Measurements from ENCODE around the gene PSPH.
"Not testable (repeated sequence)": the region's sequence is repeated elsewhere in the genome, so short reads cannot be mapped to it uniquely, and the experiment has no call there.

Gene PSPH

GRCh38 chr7:56033671-56034432, 17.4 kb downstream of the PSPH start:
- ATAC-seq, result peak; percentile 94
- no peaks in the 10 kb centered on the region for H3K27me3 Mint-ChIP-seq
- H3K9me3 Mint-ChIP-seq, result no peaks in the 10 kb centered on the region
- H3K4me1 Mint-ChIP-seq, result no peaks in the 10 kb centered on the region
- peak overlapping the region; percentile 28 for H3K27ac Mint-ChIP-seq
- H3K36me3 Mint-ChIP-seq, result peaks cover 18% of the 10 kb centered on the region
- peak overlapping the region; percentile 73 for H3K4me3 Mint-ChIP-seq

DNA sequence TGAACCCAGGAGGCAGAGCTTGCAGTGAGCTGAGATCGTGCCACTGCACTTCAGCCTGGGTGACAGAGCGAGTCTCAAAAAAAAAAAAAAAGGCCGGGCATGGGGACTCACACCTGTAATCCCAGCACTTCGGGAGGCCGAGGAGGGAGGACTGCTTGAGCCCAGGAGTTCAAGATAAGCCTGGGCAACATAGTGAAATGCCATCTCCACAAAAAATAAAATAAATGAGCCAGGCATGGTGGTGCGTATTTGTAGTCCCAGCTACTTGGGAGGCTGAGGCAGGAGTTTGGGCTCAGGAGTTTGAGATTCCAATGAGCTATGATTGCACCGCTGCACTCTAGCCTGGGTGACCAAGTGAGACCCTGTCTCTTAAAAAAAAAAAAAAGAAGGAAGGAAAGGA, 18.7 kb downstream of the PSPH start:
- H3K4me3 Mint-ChIP-seq, H3K4me1 Mint-ChIP-seq, H3K27ac Mint-ChIP-seq, ATAC-seq, H3K9me3 Mint-ChIP-seq, H3K27me3 Mint-ChIP-seq: not testable (repeated sequence)
- peaks cover 22% of the 10 kb centered on the region for H3K36me3 Mint-ChIP-seq

- not testable (repeated sequence) for ATAC-seq, H3K9me3 Mint-ChIP-seq, H3K27ac Mint-ChIP-seq
These were observed 19.7 kb downstream of the PSPH start for GRCh38 chr7:56031556-56031955.

GRCh38 chr7:56030340-56030739, 20.9 kb downstream of the PSPH start:
- ATAC-seq, result no peak
- Mint-ChIP-seq H3K27ac (no peak overlapping the region), H3K27me3 (no peaks in the 10 kb centered on the region), H3K9me3 (no peaks in the 10 kb centered on the region), H3K36me3 (peaks cover 39% of the 10 kb centered on the region), H3K4me3 (no peak overlapping the region), H3K4me1 (no peaks in the 10 kb centered on the region)

More at GRCh38 chr7:56031556-56031955, 19.7 kb downstream of the PSPH start:
- H3K36me3 Mint-ChIP-seq, result peaks cover 31% of the 10 kb centered on the region
- H3K4me3 Mint-ChIP-seq, H3K4me1 Mint-ChIP-seq, H3K27me3 Mint-ChIP-seq: not testable (repeated sequence)

GRCh38 chr7:56028942-56029630, 22.2 kb downstream of the PSPH start:
- Mint-ChIP-seq H3K4me1 (no peaks in the 10 kb centered on the region), H3K27me3 (no peaks in the 10 kb centered on the region), H3K27ac (no peak overlapping the region), H3K36me3 (peaks cover 45% of the 10 kb centered on the region), H3K9me3 (no peaks in the 10 kb centered on the region), H3K4me3 (no peak overlapping the region)
- no peak for ATAC-seq

- Mint-ChIP-seq H3K27ac (no peak overlapping the region), H3K9me3 (no peaks in the 10 kb centered on the region), H3K27me3 (no peaks in the 10 kb centered on the region), H3K36me3 (peaks cover 52% of the 10 kb centered on the region), H3K4me3 (no peak overlapping the region), H3K4me1 (no peaks in the 10 kb centered on the region)
- ATAC-seq, result no peak
These were observed 24.7 kb downstream of the PSPH start for GRCh38 chr7:56026538-56026937.

GRCh38 chr7:56023500-56023899, 27.7 kb downstream of the PSPH start:
- Mint-ChIP-seq H3K27ac (no peak overlapping the region), H3K36me3 (peaks cover 54% of the 10 kb centered on the region), H3K4me3 (no peak overlapping the region), H3K27me3 (no peaks in the 10 kb centered on the region), H3K4me1 (no peaks in the 10 kb centered on the region), H3K9me3 (no peaks in the 10 kb centered on the region)
- ATAC-seq, result no peak

DNA sequence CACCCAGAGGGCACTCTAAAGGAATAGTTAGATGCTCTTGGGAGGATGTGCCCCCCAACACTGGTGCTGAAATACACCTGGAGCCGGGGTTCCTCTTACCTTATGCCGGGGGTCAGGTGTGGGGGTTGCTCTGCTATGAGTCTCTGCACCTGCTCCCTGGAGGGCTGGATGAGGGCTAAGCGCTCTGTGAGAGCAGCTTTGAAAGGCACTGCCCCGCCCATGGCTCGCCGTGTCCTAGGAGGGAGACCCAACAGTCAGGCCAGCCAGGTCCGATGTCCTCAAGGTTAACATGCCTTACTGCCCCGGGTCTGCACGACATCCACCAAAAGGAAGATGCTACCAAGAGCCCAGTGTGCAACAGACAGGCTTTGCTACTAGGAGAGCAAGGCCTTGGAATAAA, 31.7 kb downstream of the PSPH start:
- peaks cover 36% of the 10 kb centered on the region for H3K36me3 Mint-ChIP-seq
- H3K4me3 Mint-ChIP-seq, result no peak overlapping the region
- no peaks in the 10 kb centered on the region for H3K27me3 Mint-ChIP-seq
- no peaks in the 10 kb centered on the region for H3K4me1 Mint-ChIP-seq
- no peak overlapping the region for H3K27ac Mint-ChIP-seq
- H3K9me3 Mint-ChIP-seq, result no peaks in the 10 kb centered on the region
- ATAC-seq, result no peak

DNA sequence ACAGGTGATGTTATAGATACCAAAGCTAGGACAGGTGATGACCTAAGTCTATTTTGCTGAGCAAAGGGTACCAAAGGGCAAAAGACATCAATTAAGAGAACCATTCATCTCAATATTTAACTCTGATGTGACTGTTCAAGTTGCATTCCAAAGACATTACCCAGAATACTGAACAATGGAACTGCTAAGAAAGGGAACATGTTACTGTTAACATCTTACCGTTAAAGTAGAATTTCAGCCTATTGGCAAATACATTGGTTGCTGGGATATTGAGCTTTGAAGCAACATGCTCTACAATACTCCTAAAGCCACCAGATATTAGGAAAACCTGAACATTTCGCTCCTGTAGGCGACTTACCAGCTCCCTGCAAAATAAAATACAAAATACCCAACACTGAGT, 34.2 kb downstream of the PSPH start:
- H3K36me3 Mint-ChIP-seq, result peaks cover 35% of the 10 kb centered on the region
- not testable (repeated sequence) for H3K4me1 Mint-ChIP-seq, H3K9me3 Mint-ChIP-seq, H3K27ac Mint-ChIP-seq, H3K27me3 Mint-ChIP-seq, H3K4me3 Mint-ChIP-seq, ATAC-seq

DNA sequence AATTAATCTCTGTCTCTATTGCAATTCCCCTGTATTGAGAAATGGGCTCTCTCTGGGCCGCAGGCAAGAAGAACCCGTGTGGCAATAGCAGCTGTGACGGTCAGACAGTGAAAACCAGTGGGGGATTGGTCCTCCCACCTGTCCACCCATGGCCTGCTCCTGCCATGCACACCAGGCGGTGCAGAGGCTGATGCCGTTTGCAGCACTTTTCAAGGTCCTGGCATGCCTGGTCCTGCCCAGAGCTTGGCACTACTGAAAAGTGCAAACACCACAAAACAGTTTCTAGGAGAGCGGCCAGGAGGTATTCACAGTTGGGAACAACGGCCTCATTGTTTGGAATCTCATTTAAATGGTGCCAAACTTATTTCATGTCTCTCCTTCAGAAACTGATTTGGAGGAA, 41.5 kb downstream of the PSPH start:
- no peaks in the 10 kb centered on the region for H3K27me3 Mint-ChIP-seq
- H3K4me1 Mint-ChIP-seq, result no peaks in the 10 kb centered on the region

DNA sequence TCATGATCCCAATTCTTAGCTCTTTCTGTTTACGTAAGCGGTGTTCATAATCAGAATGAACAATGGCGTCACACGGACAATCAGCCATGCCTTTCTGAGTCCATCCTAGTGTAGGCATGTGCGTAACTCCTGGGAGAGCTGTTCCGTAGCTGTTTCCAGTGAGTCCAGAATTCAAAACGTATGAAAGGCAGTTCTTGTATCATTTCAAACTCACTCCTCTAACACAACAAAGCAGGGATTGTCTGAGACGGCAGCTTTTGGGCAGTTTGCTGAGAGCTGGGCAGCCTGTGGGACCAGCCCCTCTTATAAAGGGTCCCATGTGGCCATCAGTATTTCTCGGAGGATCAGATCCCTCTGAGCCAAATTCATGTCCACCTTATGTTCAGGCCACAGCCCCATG, 43.4 kb downstream of the PSPH start:
- Mint-ChIP-seq H3K4me3 (no peak overlapping the region), H3K27me3 (no peaks in the 10 kb centered on the region), H3K9me3 (no peaks in the 10 kb centered on the region), H3K36me3 (peaks cover 9% of the 10 kb centered on the region), H3K27ac (no peak overlapping the region), H3K4me1 (no peaks in the 10 kb centered on the region)
- ATAC-seq, result no peak

More for the DNA sequence above, 41.5 kb downstream of the PSPH start:
- Mint-ChIP-seq H3K9me3 (no peaks in the 10 kb centered on the region), H3K4me3 (no peak overlapping the region), H3K27ac (no peak overlapping the region), H3K36me3 (peaks cover 17% of the 10 kb centered on the region)
- ATAC-seq, result no peak

DNA sequence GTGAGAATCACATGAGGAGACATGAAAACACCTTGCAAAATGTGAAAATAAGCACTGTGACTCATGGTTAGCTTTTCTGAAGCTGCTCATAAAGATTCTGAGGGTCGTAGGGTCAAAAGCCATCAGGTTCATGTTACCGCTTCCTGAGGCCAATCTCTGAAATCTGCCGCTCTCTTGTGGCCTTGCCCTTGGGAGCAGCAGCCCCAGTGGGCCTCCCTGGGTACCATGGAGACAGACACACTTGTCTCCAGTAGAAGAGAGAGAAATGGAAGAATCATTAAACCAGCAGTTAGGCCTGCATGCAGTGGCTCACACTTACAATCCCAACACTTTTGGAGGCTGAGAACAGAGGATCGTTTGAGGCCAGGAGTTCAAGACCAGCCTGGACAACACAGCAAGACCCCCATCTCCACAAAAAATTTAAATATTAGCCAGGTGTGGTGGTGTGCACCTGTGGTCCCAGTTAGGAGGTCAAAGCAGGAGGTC, 44.0 kb downstream of the PSPH start:
- ATAC-seq, result no peak
- Mint-ChIP-seq H3K9me3 (no peaks in the 10 kb centered on the region), H3K36me3 (peaks cover 9% of the 10 kb centered on the region), H3K27me3 (no peaks in the 10 kb centered on the region), H3K4me1 (no peaks in the 10 kb centered on the region), H3K4me3 (no peak overlapping the region), H3K27ac (no peak overlapping the region)

DNA sequence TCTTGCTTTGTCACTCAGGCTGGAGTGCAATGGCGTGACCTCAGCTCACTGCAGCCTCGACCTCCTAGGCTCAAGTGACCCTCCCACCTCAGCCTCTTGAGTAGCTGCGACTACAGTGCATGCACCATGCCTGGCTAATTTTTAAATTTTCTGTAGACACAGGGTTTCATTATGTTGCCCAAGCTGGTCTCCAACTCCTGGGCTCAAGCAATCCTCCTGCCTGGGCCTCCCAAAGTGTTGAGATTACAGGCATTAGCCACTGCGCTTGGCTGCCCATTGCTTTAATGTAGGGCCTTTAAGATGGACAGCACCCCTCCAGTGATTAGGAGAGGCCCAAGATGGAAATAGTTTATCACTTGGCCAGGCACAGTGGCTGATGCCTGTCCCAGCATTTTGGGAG, 47.5 kb downstream of the PSPH start:
- H3K9me3 Mint-ChIP-seq, result no peaks in the 10 kb centered on the region
- no peak overlapping the region for H3K4me3 Mint-ChIP-seq
- no peaks in the 10 kb centered on the region for H3K27me3 Mint-ChIP-seq
- H3K36me3 Mint-ChIP-seq, result peaks cover 9% of the 10 kb centered on the region
- H3K4me1 Mint-ChIP-seq, result peaks cover 17% of the 10 kb centered on the region
- no peak overlapping the region for H3K27ac Mint-ChIP-seq
- no peak for ATAC-seq

DNA sequence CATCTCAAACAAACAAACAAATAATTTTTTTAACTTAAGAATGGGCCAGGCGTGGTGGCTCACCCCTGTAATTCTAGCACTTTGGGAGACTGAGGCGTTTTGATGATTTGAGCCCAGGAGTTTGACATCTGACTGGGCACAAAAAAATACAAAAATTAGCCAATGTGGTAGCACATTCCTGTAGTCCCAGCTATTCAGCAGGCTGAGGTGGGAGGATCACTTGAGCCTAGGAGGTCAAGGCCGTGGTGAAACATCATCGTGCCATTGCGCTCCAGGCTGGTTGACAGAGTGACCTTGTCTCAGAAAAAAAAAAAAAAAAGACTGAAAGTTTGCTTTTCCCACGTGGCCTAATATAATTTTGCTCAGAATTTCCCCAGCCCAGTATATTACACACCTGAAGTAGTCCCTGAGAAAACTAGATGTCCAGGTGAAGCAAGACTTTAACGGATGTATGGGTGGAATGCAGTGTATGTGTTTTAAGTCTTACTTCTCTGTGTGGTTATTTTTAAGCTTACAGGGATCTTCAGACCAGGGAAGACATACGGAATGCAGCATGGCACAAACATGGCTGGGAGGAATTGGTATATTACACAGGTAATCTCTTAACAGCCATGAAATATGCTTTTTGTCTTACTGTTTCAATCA, 54.3 kb downstream of the PSPH start:
- H3K36me3 Mint-ChIP-seq, result peaks cover 28% of the 10 kb centered on the region
- H3K27me3 Mint-ChIP-seq, result no peaks in the 10 kb centered on the region
- no peak for ATAC-seq
- no peak overlapping the region for H3K27ac Mint-ChIP-seq
- no peak overlapping the region for H3K4me3 Mint-ChIP-seq
- H3K4me1 Mint-ChIP-seq, result peaks cover 18% of the 10 kb centered on the region
- no peaks in the 10 kb centered on the region for H3K9me3 Mint-ChIP-seq

GRCh38 chr7:55992346-55992745, 58.9 kb downstream of the PSPH start:
- Mint-ChIP-seq H3K36me3 (peaks cover 31% of the 10 kb centered on the region), H3K4me1 (no peaks in the 10 kb centered on the region), H3K4me3 (no peak overlapping the region), H3K27me3 (no peaks in the 10 kb centered on the region), H3K9me3 (no peaks in the 10 kb centered on the region), H3K27ac (no peak overlapping the region)
- ATAC-seq, result no peak

- Mint-ChIP-seq H3K36me3 (peaks cover 37% of the 10 kb centered on the region), H3K4me1 (no peaks in the 10 kb centered on the region), H3K27ac (no peak overlapping the region), H3K9me3 (no peaks in the 10 kb centered on the region), H3K4me3 (no peak overlapping the region), H3K27me3 (no peaks in the 10 kb centered on the region)
- ATAC-seq, result no peak
These were observed 67.7 kb downstream of the PSPH start for GRCh38 chr7:55983537-55983936.

Measured in stimulated activated memory B cell treated with anti-CD40 and anti-IgM and Interleukin-4, amounts not matched to agents 10 μg/mL and 1 μg/mL and 100 μg/mL, for 72 hours (primary cell).